CD1c-positive myeloid dendritic cell (primary cell): ENCODE data around the gene TMEM120B.

Experiments used
- DNase-seq: peaks from one replicate; pipeline ENCODE4 v3.0.0-alpha.2; 2016; ENCODE audit errors: extremely low spot score

TMEM120B gene

DNA sequence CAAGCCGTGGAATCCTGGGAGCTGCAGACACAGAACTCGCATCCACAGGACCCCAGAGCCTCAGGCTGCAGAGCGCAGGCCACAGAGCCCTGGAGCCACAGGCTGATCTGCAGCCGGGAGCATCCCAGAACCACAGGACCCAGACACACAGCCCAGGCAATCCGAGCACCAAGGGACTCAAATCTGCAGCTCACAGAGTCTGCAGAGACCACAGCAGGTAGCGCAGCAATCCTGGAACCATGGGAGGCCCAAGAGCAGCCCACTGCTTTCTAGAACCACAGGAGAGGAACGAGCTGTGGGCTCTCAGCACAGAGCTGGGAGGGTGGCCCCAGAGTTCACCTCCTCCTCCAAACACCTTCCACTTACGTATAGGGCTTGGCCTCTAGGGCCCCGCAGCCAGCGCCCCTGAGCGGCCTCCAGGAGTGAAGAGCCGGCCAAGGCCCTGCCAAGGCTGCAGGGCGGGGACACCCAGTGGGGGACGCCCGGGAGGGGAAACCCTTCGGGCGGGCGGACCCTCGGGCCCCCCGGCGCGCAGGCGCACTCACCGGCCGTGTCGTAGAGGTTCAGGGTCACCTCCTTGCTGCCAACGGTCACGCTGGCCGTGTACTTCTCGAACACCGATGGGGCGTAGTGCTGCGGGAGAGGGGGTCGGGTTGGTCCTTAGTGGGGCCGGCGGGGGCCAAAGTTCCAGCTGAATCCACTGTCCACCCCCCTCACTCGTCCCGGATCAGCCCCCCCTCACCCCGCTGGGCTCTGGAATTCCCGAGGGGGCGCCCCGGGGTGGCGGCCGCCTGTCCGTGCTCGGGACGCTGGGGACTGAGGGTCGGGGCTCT, 80.3 kb downstream of the TMEM120B start:
- peak; percentile 44 for DNase-seq

DNA sequence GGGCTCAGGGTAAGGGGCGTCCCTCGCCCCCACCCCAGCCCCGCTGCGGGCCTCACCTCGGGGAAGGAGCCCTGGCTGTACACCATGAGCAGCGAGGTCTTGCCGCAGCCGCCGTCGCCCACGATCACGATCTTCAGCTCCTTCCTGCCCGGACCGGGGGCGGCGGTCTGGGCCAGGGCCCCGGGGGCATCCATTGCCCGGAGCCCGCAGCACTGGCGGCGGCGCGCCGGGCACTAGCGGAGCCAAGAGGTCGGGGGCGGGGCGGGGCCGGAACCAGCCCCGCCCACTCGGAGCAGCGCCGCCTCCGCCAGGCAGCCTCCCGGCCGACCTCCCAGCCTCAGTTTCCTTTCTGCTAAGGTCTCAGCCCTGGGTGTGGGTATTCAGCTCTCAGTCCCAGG, 80.9 kb downstream of the TMEM120B start, which contains the start of gene RHOF:
TSS of gene RHOF (minus strand) at position 249 of the 398 bp plus-strand sequence. CDS start at position 194, 55 bp downstream.
- DNase-seq = peak; percentile 72

- peak; percentile 97 for DNase-seq
Observed at GRCh38 chr12:121793838-121794533, 81.4 kb downstream of the TMEM120B start.

- DNase-seq = no peak
Observed at GRCh38 chr12:121794534-121795033, 82.0 kb downstream of the TMEM120B start.

DNA sequence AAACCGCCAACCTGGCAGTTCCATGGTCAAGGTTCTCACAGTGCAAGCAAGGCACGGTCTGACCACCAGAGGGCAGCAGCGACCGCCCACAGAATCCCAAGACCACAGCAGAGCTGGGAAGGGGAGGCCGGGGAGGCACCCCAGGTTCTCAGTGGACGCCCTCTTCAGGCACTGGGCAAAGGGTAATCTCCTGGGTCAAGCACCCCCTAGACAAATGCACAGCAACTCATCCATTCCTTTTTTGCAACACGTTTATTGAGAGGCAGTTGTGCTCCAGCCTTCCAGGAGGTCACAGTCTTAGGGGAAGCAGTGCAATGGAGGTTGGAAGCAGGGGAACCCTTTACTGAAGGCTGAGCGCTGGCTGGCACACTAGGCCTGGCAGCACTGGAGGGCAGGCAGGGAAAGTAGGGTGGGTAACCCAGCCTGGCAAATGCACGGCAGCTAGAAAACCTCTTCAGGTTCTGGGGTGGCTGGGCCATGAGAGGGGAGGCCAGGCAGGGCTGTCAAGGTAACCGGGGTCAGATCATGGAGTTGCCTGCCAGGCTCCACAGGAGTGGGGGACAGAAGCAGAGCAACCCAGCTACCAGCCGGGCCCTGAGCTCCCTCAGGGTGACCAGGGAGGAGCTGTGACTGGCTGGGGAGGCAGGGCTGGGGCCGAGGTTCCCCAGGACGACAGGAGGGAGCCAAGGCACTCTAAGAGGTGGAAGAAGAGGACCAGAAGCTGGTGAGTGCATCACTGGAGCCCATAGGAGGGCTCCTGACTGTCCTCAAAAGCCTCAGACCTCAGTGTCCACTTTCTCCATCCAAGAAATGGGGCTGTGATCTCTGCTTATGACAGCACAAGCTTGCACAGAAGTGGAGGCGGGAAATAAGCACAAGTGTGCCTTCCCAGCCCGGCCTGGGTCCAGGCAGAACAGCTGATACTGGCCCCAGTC, 82.7 kb downstream of the TMEM120B start:
- DNase-seq = peak; percentile 90

DNA sequence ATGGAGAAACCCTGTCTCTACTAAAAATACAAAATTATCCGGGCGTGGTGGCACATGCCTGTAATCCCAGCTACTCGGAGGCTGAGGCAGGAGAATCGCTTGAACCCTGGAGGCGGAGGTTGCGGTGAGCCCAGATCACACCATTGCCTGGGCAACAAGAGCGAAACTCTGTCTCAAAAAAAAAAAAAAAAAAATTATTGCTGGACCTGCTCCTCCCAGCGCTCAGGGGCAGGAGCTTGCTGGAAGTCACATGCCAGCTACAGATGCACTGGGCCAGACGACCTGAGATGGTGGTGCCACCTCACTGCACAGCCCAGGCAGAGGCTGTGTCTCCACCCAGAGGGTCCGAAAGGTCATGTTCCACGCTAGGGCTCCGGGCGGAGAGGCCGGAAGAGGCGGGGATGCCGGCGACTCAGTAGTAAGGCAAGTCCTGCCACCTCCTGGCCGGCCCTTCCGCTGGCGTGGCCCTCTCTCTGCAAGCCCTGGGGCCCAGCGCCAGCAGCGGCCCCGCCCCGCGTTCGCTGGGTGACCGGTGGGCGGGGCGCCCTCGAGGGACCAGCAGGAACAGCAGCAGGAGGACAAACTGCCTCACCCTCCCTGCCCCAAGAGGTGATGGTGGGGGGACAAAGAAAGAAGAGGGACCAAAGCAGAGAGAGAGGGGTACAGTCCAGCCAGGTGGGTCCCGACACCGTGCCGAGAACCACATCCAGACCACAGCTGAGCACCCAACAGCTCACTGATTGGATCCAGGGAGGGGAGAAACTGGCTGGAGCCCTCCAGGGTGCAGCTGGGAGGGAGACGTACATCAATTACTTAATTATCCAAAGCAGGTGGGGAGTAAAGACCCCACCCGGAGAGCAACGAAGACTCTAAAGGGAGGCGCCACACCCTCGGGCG, 84.6 kb downstream of the TMEM120B start:
- DNase-seq = peak; percentile 51

DNA sequence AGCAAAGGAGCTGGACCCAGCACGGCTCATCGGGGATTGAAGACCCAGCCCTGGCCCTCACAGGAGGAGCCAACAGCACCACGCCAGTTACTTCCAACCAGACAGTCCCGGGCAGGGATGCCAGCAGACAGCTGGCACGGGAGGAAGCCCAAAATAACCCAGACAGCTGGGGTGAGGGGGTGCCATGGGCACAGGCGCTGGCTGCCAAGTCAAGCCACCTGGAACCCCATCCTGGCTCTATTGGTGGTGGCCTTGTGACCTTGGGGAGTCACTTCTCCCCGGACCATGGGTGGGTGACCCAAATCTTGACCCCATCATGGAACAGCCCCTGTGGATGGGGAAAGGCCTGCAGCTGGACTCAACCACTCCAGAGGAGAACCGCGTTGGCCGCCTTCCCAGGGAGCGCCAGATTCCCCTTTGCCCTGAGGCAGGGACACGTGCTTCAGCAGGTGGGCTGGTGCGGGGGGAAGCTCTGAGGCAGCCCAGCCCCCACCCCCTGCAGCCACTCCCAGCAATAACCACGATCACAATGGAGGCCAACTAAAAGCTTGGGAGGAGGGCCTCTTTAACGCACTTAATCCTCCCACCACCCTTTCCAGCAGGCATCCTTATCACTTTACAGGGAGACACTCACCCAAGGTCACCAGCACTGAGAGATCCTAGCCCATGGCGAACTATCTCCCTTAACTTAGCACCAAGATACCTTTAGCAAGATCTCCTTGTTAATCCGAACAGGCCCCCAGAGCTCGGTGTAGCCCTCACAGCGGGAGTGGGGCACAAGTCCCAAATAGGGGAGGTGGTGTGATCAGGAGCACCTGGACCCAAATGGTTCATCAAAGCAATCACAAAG, 85.6 kb downstream of the TMEM120B start:
- no peak for DNase-seq

- no peak for DNase-seq
Observed at GRCh38 chr12:121798787-121799155, 86.2 kb downstream of the TMEM120B start.

DNA sequence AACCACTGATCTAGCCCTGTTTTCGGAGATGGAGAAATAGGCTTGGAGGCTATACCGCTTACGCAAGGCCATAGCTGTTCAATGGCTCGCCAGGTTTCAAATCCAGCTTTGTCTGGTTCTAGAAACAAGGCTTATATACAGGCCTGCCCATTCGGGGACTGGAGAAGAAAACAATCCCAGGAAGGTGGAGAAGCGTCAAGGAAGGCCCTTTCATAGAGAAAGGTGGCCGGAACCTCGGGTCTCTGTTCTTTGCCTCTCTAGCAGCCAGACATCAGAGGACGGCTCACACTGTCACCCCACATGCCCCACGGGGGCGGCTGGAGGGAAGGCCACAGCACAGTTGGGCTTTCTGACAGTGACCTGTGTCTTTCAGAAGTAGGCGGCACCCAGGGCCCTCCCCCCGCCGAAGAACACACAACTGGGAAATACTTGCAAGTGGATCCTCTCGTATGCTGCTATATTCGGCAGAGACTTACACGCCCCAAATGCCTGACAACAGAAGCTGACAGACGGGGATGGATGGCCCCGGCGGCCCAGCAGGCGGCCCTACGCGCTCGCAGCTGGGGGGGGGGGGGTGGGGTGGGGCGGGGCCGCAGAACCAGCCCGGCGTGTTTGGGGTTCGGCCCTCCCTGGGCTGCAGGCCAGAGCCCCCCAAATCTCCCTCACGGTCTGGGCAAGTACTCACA, 86.7 kb downstream of the TMEM120B start:
- DNase-seq = peak; percentile 64

GRCh38 chr12:121799842-121800693, 87.5 kb downstream of the TMEM120B start:
- DNase-seq = peak; percentile 90

GRCh38 chr12:121800694-121801594, 88.4 kb downstream of the TMEM120B start:
- DNase-seq = peak; percentile 80

DNA sequence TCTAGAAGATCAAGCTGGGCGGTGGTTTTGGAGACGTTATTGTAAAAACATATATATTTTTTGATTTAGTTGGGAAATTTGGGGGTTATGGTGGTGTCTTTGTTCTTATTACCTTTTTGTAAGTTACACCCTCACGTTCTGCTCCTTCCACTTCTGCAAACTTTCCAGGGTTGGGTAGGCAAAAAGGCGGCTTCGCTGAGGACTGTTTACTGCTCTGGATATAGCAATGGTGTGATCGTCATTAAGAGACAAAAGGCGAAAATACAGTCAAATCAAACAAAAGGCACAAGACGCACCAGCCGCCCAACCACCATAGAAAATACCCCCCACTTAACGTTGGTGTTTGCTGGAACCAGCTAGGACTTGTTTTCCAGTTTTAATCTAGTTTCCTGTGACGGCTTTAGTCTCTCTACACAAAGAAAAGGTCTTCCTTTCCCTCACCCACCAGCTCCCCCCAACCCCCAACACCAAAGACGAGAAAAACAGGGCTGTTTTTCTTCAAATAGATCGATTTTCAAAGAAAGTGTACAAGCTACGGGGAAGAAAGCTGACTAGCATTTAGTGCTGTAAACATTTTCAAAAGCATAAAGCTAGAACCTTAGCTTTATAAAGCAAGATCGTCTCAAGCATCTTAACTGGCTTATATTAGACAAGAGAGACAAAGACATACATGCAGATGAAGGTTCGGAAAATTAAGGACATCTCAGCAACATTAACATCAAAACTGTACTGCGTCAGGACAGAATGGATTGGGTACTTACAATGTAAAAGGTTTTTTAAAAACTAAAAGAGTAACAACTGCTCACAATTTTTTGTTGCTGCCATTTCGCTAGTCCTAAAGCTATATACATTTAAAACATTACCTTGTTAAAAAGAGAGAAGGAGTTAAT, 89.3 kb downstream of the TMEM120B start:
- peak; percentile 34 for DNase-seq

GRCh38 chr12:121802485-121802842, 89.9 kb downstream of the TMEM120B start:
- DNase-seq = no peak

- peak; percentile 96 for DNase-seq
Observed at GRCh38 chr12:121802843-121803698, 90.5 kb downstream of the TMEM120B start.

DNA sequence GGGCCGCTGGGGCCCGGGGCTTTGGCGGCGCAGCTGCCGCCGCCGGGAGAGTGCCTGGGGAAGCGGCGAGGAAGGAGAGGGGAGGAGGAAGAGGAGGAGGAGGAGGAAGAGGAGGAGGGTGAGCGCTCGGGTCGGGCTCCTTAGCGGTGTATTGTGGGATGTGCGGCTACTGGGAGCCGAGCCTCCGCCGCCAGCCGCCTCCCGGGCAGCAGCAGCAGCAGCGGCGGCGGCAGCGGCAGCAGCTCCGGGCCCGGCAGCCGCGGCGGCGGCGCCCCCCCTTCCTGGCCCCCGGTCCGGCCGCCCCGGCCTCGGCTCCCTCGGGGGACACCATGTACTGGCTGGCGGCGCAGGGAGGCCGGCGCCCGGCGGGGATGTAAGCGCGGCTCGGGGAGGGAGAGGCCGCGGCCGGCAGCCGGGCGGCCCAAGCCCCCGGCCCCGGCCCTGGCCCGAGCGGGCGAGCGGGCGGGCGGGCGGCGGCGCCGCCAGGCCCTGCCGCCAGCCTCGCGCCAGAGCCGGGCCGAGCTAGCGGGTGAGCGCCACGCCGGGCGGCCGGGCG, 91.4 kb downstream of the TMEM120B start, which contains the start of gene SETD1B:
TSS of gene SETD1B (plus strand) at position 149 of the 556 bp plus-strand sequence. CDS start 729 bp downstream, outside the sequence.
- peak; percentile 57 for DNase-seq
